Vagina (tissue), 2 donors: ENCODE results near the gene SORCS2. TPM values are rescaled to one million over a fixed set of nuclear protein-coding genes. Genes with fewer than 3 reads are reported as not detected.
A peak's percentile ranks its signal among the peaks of the same experiment; 100 is the strongest.

Experiments
- DNase-seq, 2 donors: peaks; one replicate each; pipeline ENCODE4 v3.0.0-alpha.2; 2017; ENCODE audit errors: extremely low spot score in 2 of 2
- H3K27ac ChIP-seq: fragments of 200-600 bp; sonication (generic); one replicate; pipeline ENCODE4 v1.5.1; 2019
- H3K27me3 ChIP-seq: fragments of 200-600 bp; sonication (generic); one replicate; pipeline ENCODE4 v1.5.1; 2019
- H3K36me3 ChIP-seq, 2 donors: fragments of 200-600 bp; sonication (generic); one replicate each; pipeline ENCODE4 v1.5.1; 2017 to 2019
- H3K4me1 ChIP-seq: fragments of 200-600 bp; sonication (generic); one replicate; pipeline ENCODE4 v1.5.1; 2019
- H3K4me3 ChIP-seq, 2 donors: fragments of 200-600 bp; sonication (generic); 1 replicate in 1 of 2; 2 replicates in 1 of 2; pipeline ENCODE4 v1.5.1; 2016 to 2019
- H3K9me3 ChIP-seq: fragments of 200-600 bp; sonication (generic); one replicate; pipeline ENCODE4 v1.5.1; 2019
- POLR2A ChIP-seq, 2 donors: fragments of 450-650 bp; IDR thresholded peaks; one replicate each; pipeline ENCODE4 v1.6.1; 2017; ENCODE audit warnings: antibody characterized with exemption in 2 of 2, mild to moderate bottlenecking in 2 of 2, moderate library complexity in 2 of 2
- POLR2AphosphoS5 ChIP-seq, 2 donors: sonication (generic); formaldehyde crosslinking; IDR thresholded peaks; one replicate each; pipeline ENCODE4 v1.9.0; 2017; ENCODE audit warnings: antibody characterized with exemption in 2 of 2, mild to moderate bottlenecking in 2 of 2, low read depth in 1 of 2; ENCODE audit not compliant: insufficient read depth in 1 of 2
- intact Hi-C: fragments of 100-400 bp; cut with DNase I; formaldehyde crosslinking; loops from one replicate; pipeline ENCODE4 v1.15.1; 2023
- total RNA-seq: library from RNA; depleted of rRNA; stranded (reverse); fragments of >200 nt; gene quantifications from one replicate; pipeline ENCODE4 v1.2.3, GENCODE V29; 2016
- TF ChIP-seq, protein P1 (sequence below), 3 experiments: fragments of 450-650 bp in 2 of 3; fragments of 200-600 bp in 1 of 3; sonication (generic) in 1 of 3; IDR thresholded peaks; one replicate each; pipeline ENCODE4 v1.5.1; 2017 to 2019; ENCODE audit warnings: antibody characterized with exemption in 3 of 3, mild to moderate bottlenecking in 2 of 3, moderate library complexity in 2 of 3

Gene SORCS2
- total RNA-seq, 1 donor from 2014 or later, result 5.4 TPM

DNA sequence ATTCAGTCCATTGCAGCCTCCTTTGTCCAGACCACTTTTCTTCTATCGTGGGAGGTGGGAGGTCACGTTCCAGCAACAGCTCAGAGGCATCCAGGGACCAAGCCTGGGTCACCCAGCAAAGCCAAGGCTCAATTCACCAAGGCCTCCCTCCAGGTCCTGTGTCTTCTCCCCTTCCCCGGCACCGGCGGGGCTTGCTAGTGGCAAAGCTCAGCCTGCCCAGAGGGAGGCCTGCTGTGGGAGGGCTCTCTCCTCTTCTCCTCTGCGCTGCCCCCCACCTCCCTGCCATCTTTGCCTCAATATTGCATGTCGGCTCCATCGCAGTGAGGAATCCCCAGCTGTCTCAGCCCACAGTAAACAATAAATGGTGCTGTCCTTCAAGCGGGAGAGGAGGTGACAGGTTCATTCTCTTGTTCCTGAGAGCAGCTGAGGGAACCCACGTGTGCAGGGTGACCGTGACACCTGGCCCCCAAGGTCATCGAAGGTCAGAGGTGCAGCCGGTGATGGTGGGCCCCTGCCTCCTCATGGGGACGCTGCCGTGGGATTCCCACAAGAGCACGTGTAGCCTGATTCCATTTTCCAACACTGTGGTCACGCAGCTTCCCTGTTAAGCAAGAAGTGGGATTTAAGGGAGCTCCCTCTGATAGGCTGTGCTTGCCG is 353.9 kb downstream of the SORCS2 start:
- no peaks in the 10 kb centered on the region for H3K36me3 ChIP-seq
- no peak for TF ChIP-seq POLR2A (IDR thresholded peaks at IDR 0.05)
- no peaks in the 10 kb centered on the region for H3K27me3 ChIP-seq
- no peak for DNase-seq
- intact Hi-C loops, result no loop called here
- peaks cover 30% of the 10 kb centered on the region for H3K4me1 ChIP-seq
- peak overlapping the region; percentile 2 for H3K27ac ChIP-seq
- no peak overlapping the region for H3K4me3 ChIP-seq
- no peaks in the 10 kb centered on the region for H3K9me3 ChIP-seq

DNA sequence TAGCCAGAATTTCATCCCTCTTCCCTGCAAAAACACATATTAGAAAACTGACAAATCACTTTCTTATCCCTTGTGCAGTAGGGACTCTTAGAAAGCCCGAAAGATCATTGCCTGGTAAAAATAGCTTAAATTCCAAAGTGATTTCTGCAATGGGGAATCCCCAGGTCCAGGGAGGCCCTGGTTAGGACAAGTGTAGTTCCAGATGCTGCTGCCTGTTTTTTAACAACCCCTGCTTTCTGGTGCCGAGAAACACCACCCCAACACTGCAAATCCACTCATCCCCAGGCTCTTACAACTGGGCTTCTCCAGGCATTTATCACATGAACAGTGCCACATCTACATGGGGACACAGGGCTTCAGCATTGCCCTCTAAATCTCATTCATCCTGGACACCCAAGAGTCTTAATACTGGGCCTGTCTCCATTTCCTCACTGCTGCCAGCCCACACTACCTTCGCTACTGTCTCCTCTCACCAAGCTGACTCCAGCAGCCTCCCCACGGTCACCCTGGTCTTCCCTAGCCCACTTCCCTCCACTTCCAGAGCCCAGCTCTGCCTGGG is 354.6 kb downstream of the SORCS2 start:
- peak in 1 of 2 donors; percentile 10 for TF ChIP-seq POLR2AphosphoS5 (IDR thresholded peaks at IDR 0.05; ENCODE audit: insufficient read depth in 1 of 2, low read depth in 1 of 2)
- no peak for TF ChIP-seq POLR2A (IDR thresholded peaks at IDR 0.05)
- H3K4me3 ChIP-seq, result no peak overlapping the region
- intact Hi-C loops, result no loop called here
- peaks cover 30% of the 10 kb centered on the region for H3K4me1 ChIP-seq
- DNase-seq, result no peak
- no peaks in the 10 kb centered on the region for H3K9me3 ChIP-seq
- H3K36me3 ChIP-seq, result no peaks in the 10 kb centered on the region
- no peaks in the 10 kb centered on the region for H3K27me3 ChIP-seq
- peak overlapping the region; percentile 2 for H3K27ac ChIP-seq

DNA sequence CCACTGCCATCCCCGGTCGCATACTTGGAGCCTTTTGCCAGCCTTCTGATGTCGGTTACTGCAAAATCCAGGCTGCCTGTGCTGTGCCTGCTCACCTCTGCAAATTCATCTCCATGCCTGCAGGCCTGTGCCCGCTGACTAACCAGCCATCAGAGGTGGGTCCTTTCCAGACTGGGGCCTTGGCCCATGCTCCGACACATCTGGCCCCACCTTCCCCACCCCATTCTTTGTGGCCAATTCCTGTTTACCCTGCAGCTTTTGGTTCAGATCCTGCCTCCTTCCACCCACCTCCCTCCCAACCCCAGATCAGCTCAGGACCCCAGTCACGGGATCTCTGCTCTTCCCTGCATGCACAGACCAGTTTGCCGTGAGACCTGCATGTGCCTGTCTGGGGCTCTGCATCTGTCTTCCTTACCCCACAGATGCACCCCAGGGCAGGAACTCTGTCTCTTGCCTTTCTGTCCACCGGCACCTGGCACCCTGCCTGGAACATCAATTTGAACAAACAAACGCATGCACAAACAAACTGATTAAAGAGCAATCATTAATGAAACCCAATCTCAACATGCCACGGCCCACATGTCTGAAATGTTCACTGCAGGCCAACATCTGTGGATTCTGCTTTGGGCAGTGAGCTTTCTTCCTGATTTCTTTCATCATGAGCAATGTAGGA is 355.2 kb downstream of the SORCS2 start:
- peaks cover 30% of the 10 kb centered on the region for H3K4me1 ChIP-seq
- H3K27ac ChIP-seq, result peak overlapping the region; percentile 2
- peaks cover 1% of the 10 kb centered on the region for H3K9me3 ChIP-seq
- intact Hi-C loops, result no loop called here
- no peaks in the 10 kb centered on the region for H3K27me3 ChIP-seq
- peak in 1 of 2 donors; percentile 89 for DNase-seq
- H3K4me3 ChIP-seq, result no peak overlapping the region
- TF ChIP-seq POLR2A (IDR thresholded peaks at IDR 0.05), result no peak
- TF ChIP-seq, protein P1, sequence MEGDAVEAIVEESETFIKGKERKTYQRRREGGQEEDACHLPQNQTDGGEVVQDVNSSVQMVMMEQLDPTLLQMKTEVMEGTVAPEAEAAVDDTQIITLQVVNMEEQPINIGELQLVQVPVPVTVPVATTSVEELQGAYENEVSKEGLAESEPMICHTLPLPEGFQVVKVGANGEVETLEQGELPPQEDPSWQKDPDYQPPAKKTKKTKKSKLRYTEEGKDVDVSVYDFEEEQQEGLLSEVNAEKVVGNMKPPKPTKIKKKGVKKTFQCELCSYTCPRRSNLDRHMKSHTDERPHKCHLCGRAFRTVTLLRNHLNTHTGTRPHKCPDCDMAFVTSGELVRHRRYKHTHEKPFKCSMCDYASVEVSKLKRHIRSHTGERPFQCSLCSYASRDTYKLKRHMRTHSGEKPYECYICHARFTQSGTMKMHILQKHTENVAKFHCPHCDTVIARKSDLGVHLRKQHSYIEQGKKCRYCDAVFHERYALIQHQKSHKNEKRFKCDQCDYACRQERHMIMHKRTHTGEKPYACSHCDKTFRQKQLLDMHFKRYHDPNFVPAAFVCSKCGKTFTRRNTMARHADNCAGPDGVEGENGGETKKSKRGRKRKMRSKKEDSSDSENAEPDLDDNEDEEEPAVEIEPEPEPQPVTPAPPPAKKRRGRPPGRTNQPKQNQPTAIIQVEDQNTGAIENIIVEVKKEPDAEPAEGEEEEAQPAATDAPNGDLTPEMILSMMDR (IDR thresholded peaks at IDR 0.05), result no peak
- peak in 1 of 2 donors; percentile 10 for TF ChIP-seq POLR2AphosphoS5 (IDR thresholded peaks at IDR 0.05; ENCODE audit: insufficient read depth in 1 of 2, low read depth in 1 of 2)
- H3K36me3 ChIP-seq, result no peaks in the 10 kb centered on the region

DNA sequence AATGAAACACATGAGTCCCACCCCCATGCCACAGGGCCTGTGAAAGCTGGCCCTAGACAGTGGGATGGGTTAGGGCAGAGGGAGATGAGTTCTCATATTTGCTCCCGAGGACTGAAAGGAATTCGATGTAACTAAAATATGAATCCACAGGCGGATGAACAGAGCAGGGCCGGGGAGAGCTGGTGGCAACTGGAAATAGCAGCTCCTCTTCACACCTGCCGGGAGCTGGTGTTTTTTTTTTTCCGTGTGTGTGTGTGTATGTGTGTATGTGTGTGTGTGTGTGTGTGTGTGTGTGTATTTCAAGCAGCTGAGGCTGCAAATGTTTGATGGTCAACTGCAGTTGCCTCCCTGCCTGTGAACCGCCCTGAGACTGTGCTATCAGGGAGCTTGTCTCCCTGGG is 357.5 kb downstream of the SORCS2 start:
- Histone ChIP-seq H3K27ac (no peak overlapping the region), H3K36me3 (no peaks in the 10 kb centered on the region), H3K9me3 (peaks cover 13% of the 10 kb centered on the region), H3K27me3 (no peaks in the 10 kb centered on the region), H3K4me1 (peaks cover 30% of the 10 kb centered on the region), H3K4me3 (no peak overlapping the region)
- intact Hi-C loops, result no loop called here
- TF ChIP-seq, protein P1 (IDR thresholded peaks at IDR 0.05), result no peak
- no peak for DNase-seq

DNA sequence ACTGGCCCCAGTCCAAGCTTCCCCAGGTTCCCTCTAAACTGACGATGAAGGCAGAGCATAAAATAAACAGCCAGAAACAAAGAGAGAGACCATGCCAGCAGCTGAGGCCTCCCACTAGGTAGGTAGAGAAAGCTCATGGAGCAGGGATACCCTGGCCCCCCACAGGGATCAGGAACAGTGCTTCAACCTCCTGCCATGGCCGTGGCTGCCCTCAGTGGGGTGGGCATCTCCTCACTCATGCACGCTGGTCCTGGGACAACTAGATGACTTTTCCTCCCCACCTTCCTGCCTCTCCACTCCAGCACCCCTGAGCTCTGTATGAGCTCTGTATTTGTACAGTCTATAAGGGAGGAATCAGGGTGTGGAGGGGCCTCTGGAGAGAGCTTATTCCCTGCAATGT is 360.1 kb downstream of the SORCS2 start:
- Histone ChIP-seq H3K27ac (no peak overlapping the region), H3K27me3 (no peaks in the 10 kb centered on the region), H3K36me3 (no peaks in the 10 kb centered on the region), H3K9me3 (peaks cover 13% of the 10 kb centered on the region), H3K4me1 (peaks cover 14% of the 10 kb centered on the region), H3K4me3 (no peak overlapping the region)
- intact Hi-C loops, result no loop called here
- DNase-seq, result no peak
- TF ChIP-seq, protein P1 (IDR thresholded peaks at IDR 0.05), result no peak
- TF ChIP-seq POLR2AphosphoS5 (IDR thresholded peaks at IDR 0.05; ENCODE audit: insufficient read depth in 1 of 2, low read depth in 1 of 2) (no peak), POLR2A (IDR thresholded peaks at IDR 0.05) (no peak)

DNA sequence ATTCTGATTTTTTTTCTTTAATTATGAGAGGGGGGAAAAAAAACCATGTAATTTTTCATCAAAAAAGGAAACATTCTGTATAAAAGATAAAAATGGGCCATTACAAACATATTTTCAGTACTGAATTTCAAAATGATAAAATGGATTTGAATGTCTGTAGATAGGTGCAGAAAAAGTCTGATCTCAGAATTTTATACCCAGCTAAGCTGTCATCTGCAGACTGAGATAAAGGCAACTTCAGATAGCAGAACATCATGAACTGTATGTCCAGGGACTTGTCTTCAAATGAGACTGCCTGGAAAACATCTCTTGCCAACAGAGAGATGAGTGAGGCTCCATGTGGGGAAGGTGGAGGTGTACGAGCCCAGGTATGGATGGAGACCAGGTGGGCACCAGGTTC is 360.9 kb downstream of the SORCS2 start:
- intact Hi-C loops, result no loop called here
- Histone ChIP-seq H3K4me1 (peaks cover 6% of the 10 kb centered on the region), H3K36me3 (no peaks in the 10 kb centered on the region), H3K9me3 (peaks cover 13% of the 10 kb centered on the region), H3K27ac (no peak overlapping the region), H3K27me3 (no peaks in the 10 kb centered on the region), H3K4me3 (no peak overlapping the region)
- no peak for DNase-seq
- no peak for TF ChIP-seq POLR2A (IDR thresholded peaks at IDR 0.05)
- TF ChIP-seq, protein P1 (IDR thresholded peaks at IDR 0.05), result no peak
- TF ChIP-seq POLR2AphosphoS5 (IDR thresholded peaks at IDR 0.05; ENCODE audit: insufficient read depth in 1 of 2, low read depth in 1 of 2), result no peak
